ENCODE results near the gene PPP1CA.

The PPP1CA gene

DNA sequence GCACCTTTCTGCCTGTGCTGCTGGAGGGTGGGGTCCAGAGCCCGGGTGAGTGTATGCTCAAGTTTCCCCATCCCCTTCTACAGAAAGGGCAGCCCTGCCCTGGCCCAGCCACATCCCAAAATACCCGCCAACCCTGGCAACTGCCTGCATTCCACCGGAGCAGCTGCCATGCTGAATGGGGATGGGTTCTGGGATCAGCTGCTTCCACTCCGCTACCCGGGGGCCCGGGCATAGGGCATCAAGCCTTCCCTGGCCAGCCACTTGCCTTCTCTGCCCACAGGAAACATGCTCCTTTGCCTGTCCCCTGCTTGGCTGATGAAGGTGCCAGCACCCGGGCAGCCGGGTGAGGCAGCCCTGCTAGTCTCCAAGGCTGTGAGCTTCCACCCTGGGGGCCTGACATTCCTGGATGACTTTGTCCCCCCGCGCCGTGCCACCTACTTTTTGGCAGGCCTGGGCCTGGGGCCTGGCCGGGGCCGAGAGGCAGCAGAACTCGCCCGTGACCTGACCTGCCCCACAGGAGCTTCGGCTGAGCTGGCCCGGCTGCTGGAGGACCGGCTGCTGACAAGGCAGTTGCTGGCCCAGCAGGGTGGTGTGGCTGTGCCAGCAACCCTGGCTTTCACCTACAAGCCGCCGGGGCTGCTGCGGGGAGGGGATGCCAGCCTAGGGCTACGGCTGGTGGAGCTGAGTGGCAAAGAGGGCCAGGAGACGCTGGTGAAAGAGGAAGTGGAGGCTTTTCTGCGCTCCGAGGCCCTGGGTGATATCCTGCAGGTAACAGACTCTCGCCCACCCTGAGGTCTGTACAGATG lies 17.0 kb upstream of the PPP1CA start:
- DNase-seq (ENCODE audit: low read depth) = no peak
- in situ Hi-C loops (cut with HindIII; ENCODE audit: low sequenced_read_pairs) = no loop called here
- H3K4me3 ChIP-seq (ENCODE audit: low read depth, low read length) = no peak overlapping the region
- TF ChIP-seq, protein P1, sequence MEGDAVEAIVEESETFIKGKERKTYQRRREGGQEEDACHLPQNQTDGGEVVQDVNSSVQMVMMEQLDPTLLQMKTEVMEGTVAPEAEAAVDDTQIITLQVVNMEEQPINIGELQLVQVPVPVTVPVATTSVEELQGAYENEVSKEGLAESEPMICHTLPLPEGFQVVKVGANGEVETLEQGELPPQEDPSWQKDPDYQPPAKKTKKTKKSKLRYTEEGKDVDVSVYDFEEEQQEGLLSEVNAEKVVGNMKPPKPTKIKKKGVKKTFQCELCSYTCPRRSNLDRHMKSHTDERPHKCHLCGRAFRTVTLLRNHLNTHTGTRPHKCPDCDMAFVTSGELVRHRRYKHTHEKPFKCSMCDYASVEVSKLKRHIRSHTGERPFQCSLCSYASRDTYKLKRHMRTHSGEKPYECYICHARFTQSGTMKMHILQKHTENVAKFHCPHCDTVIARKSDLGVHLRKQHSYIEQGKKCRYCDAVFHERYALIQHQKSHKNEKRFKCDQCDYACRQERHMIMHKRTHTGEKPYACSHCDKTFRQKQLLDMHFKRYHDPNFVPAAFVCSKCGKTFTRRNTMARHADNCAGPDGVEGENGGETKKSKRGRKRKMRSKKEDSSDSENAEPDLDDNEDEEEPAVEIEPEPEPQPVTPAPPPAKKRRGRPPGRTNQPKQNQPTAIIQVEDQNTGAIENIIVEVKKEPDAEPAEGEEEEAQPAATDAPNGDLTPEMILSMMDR (IDR thresholded peaks at IDR 0.05; ENCODE audit: low read depth, low read length, missing control alignments) = no peak

DNA sequence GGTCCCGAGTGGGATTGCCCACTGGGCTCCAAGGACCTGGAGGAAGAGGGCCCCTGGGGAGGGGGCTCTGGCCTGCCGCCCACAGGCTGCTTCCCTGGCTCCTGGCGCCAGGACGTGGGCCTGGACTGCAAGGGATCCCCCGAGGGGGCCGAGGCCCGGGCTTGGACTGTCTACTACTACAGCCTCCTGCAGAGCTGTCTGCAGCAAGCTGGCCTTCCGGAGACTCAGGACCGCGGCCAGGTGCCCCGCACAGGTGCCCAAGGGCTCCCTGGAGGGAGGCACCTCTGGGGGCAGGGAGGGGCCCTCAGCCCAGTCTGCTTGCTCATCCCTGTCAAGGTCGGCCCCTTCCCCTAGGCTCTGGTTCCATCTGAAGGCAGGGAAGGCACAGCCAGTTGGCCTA lies 15.8 kb upstream of the PPP1CA start:
- TF ChIP-seq, protein P1 (IDR thresholded peaks at IDR 0.05; ENCODE audit: low read depth, low read length, missing control alignments) = no peak
- DNase-seq (ENCODE audit: low read depth) = no peak
- H3K4me3 ChIP-seq (ENCODE audit: low read depth, low read length) = no peak overlapping the region
- in situ Hi-C loops (cut with HindIII; ENCODE audit: low sequenced_read_pairs) = no loop called here

DNA sequence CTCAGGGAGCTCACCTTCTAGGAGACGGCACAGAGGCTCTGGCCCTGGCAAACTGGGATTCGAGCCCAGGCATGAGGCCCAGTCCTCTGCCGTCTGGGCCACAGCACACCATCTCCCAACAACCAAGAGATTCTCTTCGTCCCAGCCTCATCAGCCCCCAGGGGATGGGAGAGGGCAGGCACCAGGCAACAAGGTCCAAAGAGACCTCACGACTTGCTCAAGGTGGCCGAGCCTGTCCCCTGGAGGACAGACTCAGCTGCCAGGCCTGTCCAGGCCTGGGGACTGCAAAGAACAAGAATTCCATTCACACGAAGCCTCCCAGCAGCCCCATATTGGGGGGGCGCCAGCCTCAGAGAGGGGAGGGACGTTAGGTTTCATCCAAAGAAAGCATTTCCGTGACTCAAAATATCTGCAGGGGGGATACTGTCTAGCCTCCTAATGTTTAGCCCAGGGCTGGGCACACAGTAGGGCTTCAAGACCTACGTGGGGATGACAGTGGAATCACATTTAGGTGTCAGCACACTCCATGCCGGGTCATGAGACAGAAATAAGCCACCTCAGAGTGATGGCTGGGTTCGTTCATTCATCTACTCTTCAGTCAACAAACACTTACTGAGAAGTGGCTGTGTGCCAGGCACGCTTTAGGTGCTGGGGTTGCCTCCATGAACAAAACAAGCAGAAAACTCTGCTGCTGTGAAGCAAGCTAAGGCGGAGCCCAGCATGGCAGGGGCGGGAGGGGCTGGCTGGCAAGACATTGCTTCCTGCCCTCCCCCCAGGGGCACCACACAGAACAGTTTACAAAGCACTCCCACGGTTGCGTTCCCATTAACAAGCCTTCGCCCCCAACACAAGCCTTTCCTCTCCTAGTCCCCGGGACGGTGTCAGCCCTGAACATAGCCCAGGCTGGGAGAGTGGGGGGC lies 15.0 kb upstream of the PPP1CA start:
- TF ChIP-seq, protein P1 (IDR thresholded peaks at IDR 0.05; ENCODE audit: low read depth, low read length, missing control alignments) = no peak
- no peak for DNase-seq (ENCODE audit: low read depth)
- in situ Hi-C loops (cut with HindIII; ENCODE audit: low sequenced_read_pairs) = no loop called here
- H3K4me3 ChIP-seq (ENCODE audit: low read depth, low read length) = no peak overlapping the region

DNA sequence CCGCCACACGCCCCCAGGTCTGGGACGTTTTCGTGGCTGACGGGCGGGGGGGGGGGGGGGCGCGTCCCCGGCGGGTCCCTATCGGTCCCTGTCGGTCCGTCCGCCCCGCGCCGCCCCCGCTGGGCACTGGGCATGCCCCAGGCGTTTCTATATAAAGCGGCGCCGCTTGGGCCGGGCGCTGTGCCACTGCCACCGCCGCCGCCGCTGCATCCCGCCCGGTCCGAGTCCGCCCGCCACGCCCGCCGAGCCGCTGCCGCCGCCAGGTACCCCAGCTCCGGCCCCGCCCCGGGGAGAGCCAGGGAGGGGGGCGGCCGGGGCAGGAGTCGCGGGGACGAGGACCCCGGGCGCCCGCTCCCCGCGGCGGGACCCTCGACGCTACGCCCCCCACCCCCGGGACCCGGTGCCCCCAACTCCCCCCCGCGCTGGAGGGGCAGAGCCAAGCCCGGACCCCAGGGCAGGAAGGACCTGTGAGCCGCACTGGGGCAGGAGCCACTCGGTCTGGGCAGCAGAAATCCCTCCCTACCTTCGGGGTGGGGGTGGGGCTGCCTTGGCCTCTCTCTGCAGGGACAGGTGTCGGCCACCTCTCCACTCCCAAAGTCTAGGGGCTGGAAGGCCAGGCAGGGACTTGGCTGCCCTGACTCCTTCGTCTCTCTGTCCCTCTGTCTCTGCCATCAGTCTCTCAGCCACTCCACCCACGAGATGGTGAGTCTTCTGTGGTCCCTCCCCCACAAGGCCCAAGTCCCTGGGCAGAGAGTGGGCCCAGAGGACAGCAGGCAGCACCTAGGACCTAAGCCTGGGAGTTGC lies 14.0 kb upstream of the PPP1CA start, which contains the start of gene CARNS1:
Gene CARNS1 (plus strand): TSS at position 178 of the 804 bp plus-strand sequence. CDS start 522 bp downstream, at position 700.
- in situ Hi-C loops (cut with HindIII; ENCODE audit: low sequenced_read_pairs) = no loop called here
- H3K4me3 ChIP-seq (ENCODE audit: low read depth, low read length) = no peak within 1 kb of the TSS
- DNase-seq (ENCODE audit: low read depth) = no peak
- TF ChIP-seq, protein P1 (IDR thresholded peaks at IDR 0.05; ENCODE audit: low read depth, low read length, missing control alignments) = no peak

DNA sequence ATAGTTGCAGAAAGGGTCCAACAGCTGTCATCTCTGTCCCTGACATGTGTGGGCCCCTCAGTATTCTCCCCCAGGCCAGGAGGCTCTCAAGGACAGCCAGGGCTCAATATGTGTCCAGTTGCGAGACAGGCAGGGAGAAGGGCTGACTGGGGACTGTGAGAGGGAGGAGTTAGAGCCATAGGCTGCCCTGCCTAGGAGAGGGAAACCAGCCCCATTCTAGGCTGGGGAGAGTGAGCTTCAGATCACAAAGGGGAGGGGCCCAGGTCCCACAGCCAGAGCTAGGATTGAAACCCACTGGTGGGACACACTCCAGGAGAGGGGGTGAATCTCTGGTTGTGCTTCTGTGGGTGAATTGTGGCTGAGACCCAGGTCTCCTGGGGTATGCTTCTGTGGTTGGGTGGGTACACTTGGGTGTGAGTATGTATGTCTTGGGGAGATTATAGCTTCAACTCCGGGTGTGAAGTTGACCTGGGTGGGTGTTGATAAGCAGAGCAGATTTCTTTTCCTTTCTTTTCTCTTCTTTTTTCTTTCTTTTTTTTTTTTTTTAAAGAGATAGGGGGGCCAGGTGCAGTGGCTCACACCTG lies 11.7 kb upstream of the PPP1CA start:
- no peak for DNase-seq (ENCODE audit: low read depth)
- in situ Hi-C loops (cut with HindIII; ENCODE audit: low sequenced_read_pairs) = no loop called here
- TF ChIP-seq, protein P1 (IDR thresholded peaks at IDR 0.05; ENCODE audit: low read depth, low read length, missing control alignments) = no peak
- H3K4me3 ChIP-seq (ENCODE audit: low read depth, low read length) = no peak overlapping the region

Measured in astrocyte of the cerebellum (primary cell).